Measurements from ENCODE around the gene B3GNT7.

DNA sequence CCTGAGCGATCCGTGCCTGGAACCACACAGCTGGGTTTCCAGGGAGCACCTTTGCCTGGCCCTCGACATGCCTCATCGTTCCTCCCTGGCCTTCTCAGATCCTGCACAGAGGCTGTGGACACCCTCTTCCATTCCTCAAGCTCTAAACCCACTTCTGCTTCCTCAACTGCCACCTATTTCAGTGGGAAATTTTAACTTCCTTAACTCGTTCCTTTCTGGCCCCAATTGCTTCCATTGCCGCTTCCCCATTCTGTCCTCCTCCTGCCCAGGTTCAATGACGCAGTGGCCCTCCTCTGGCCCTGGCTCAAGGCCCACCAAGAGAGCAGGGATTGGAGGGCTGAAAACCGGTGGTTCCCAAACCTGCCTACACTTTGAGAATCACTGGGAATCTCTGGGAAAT lies 4.8 kb upstream of the B3GNT7 start:
- TF ChIP-seq CTCF (IDR thresholded peaks at IDR 0.05; ENCODE audit: insufficient read depth, low read length, poor library complexity, severe bottlenecking) (no peak), EZH2phosphoT487 (conservative IDR thresholded peaks at IDR 0.05; ENCODE audit: low read length) (no peak)
